ENCODE results near the gene LONRF3. TPM values are rescaled to one million over a fixed set of nuclear protein-coding genes. Genes with fewer than 3 reads are reported as not detected.
"Not testable (repeated sequence)": the region's sequence is repeated elsewhere in the genome, so short reads cannot be mapped to it uniquely, and the experiment has no call there.

Gene LONRF3
- total and polyA plus RNA-seq, 4 donors = 2.8 to 8.4 (median 4.2) TPM

- intact Hi-C loops (cut with DNase I) = not testable (repeated sequence)
Measured at GRCh38 chrX:118992441-118993121, 18.2 kb downstream of the LONRF3 start.

GRCh38 chrX:119003462-119003861 is 29.0 kb downstream of the LONRF3 start:
- no peak for ATAC-seq (ENCODE audit: low FRiP score)
- Histone ChIP-seq H3K4me3 (ENCODE audit: low read length in 2 of 2) (no peak overlapping the region), H3K27me3 (ENCODE audit: control insufficient read depth in 1 of 2, insufficient read depth in 2 of 2, low read length in 1 of 2) (no peaks in the 10 kb centered on the region), H3K9me3 (ENCODE audit: control insufficient read depth, low read length) (no peaks in the 10 kb centered on the region), H3K27ac (ENCODE audit: low read depth in 1 of 2, low read length in 2 of 2) (no peak overlapping the region), H3K4me1 (ENCODE audit: control insufficient read depth in 1 of 2, insufficient read depth in 2 of 2, low read length in 2 of 2) (no peaks in the 10 kb centered on the region), H3K36me3 (ENCODE audit: control insufficient read depth in 1 of 2, insufficient read depth in 2 of 2, low read length in 1 of 2) (no peaks in the 10 kb centered on the region)
- no peak for DNase-seq
- intact Hi-C loops (cut with DNase I) = loop anchor here in 1 of 2 donors (5.0 kb wide), 1 partner anchor 156 kb away; no protein-coding TSS in a partner anchor
- WGBS, 2 donors = 19 to 26% methylated on average over 3 of the region's 3 CpGs

More at GRCh38 chrX:118992441-118993121, 18.2 kb downstream of the LONRF3 start:
- not testable (repeated sequence) for H3K9me3 ChIP-seq (ENCODE audit: control insufficient read depth, low read length); H3K4me1 ChIP-seq (ENCODE audit: control insufficient read depth in 1 of 2, insufficient read depth in 2 of 2, low read length in 2 of 2); H3K27me3 ChIP-seq (ENCODE audit: control insufficient read depth in 1 of 2, insufficient read depth in 2 of 2, low read length in 1 of 2); H3K4me3 ChIP-seq (ENCODE audit: low read length in 2 of 2); ATAC-seq (ENCODE audit: low FRiP score); DNase-seq; H3K36me3 ChIP-seq (ENCODE audit: control insufficient read depth in 1 of 2, insufficient read depth in 2 of 2, low read length in 1 of 2); H3K27ac ChIP-seq (ENCODE audit: low read depth in 1 of 2, low read length in 2 of 2)
- 72 to 83% methylated on average over 4 of the region's 4 CpGs for WGBS, 2 donors

GRCh38 chrX:119004920-119005524 is 30.6 kb downstream of the LONRF3 start:
- Histone ChIP-seq H3K27ac (ENCODE audit: low read depth in 1 of 2, low read length in 2 of 2) (no peak overlapping the region), H3K4me1 (ENCODE audit: control insufficient read depth in 1 of 2, insufficient read depth in 2 of 2, low read length in 2 of 2) (no peaks in the 10 kb centered on the region), H3K4me3 (ENCODE audit: low read length in 2 of 2) (no peak overlapping the region), H3K27me3 (ENCODE audit: control insufficient read depth in 1 of 2, insufficient read depth in 2 of 2, low read length in 1 of 2) (no peaks in the 10 kb centered on the region), H3K36me3 (ENCODE audit: control insufficient read depth in 1 of 2, insufficient read depth in 2 of 2, low read length in 1 of 2) (peaks cover 3% of the 10 kb centered on the region in 2 donors), H3K9me3 (ENCODE audit: control insufficient read depth, low read length) (no peaks in the 10 kb centered on the region)
- 13 to 23% methylated on average over 5 of the region's 5 CpGs for WGBS, 2 donors
- ATAC-seq (ENCODE audit: low FRiP score) (peak; percentile 75), DNase-seq (peak; percentile 55 to 81)
- intact Hi-C loops (cut with DNase I) = loop anchor here (5.0 kb wide), 2 partner anchors 62 to 158 kb away; no protein-coding TSS in a partner anchor

- 87 to 97% methylated on average over 3 of the region's 3 CpGs for WGBS, 2 donors
- intact Hi-C loops (cut with DNase I) = loop anchor here (2.0 to 5.0 kb wide), 2 partner anchors 60 kb away; no protein-coding TSS in a partner anchor
- no peak for ATAC-seq (ENCODE audit: low FRiP score)
- Histone ChIP-seq H3K9me3 (ENCODE audit: control insufficient read depth, low read length) (no peaks in the 10 kb centered on the region), H3K4me1 (ENCODE audit: control insufficient read depth in 1 of 2, insufficient read depth in 2 of 2, low read length in 2 of 2) (no peaks in the 10 kb centered on the region), H3K27me3 (ENCODE audit: control insufficient read depth in 1 of 2, insufficient read depth in 2 of 2, low read length in 1 of 2) (no peaks in the 10 kb centered on the region), H3K27ac (ENCODE audit: low read depth in 1 of 2, low read length in 2 of 2) (no peak overlapping the region), H3K4me3 (ENCODE audit: low read length in 2 of 2) (no peak overlapping the region), H3K36me3 (ENCODE audit: control insufficient read depth in 1 of 2, insufficient read depth in 2 of 2, low read length in 1 of 2) (peaks cover 5 to 6% of the 10 kb centered on the region in 2 donors)
- DNase-seq = no peak
Measured at GRCh38 chrX:119007189-119007770, 32.9 kb downstream of the LONRF3 start.

- Histone ChIP-seq H3K4me1 (ENCODE audit: control insufficient read depth in 1 of 2, insufficient read depth in 2 of 2, low read length in 2 of 2) (no peaks in the 10 kb centered on the region), H3K27ac (ENCODE audit: low read depth in 1 of 2, low read length in 2 of 2) (no peak overlapping the region), H3K27me3 (ENCODE audit: control insufficient read depth in 1 of 2, insufficient read depth in 2 of 2, low read length in 1 of 2) (no peaks in the 10 kb centered on the region), H3K9me3 (ENCODE audit: control insufficient read depth, low read length) (no peaks in the 10 kb centered on the region), H3K36me3 (ENCODE audit: control insufficient read depth in 1 of 2, insufficient read depth in 2 of 2, low read length in 1 of 2) (peaks cover 5 to 6% of the 10 kb centered on the region in 2 donors), H3K4me3 (ENCODE audit: low read length in 2 of 2) (no peak overlapping the region)
- DNase-seq (no peak), ATAC-seq (ENCODE audit: low FRiP score) (no peak)
- intact Hi-C loops (cut with DNase I) = loop anchor here in 1 of 2 donors (2.0 to 5.0 kb wide), 2 partner anchors 59 to 159 kb away; no protein-coding TSS in a partner anchor
- WGBS, 2 donors = 17 to 26% methylated on average over 3 of the region's 3 CpGs
Measured at GRCh38 chrX:119008110-119008744, 33.8 kb downstream of the LONRF3 start.

- Histone ChIP-seq H3K9me3 (ENCODE audit: control insufficient read depth, low read length) (no peaks in the 10 kb centered on the region), H3K4me3 (ENCODE audit: low read length in 2 of 2) (no peak overlapping the region), H3K27ac (ENCODE audit: low read depth in 1 of 2, low read length in 2 of 2) (no peak overlapping the region), H3K36me3 (ENCODE audit: control insufficient read depth in 1 of 2, insufficient read depth in 2 of 2, low read length in 1 of 2) (peaks cover 6 to 9% of the 10 kb centered on the region in 2 donors), H3K27me3 (ENCODE audit: control insufficient read depth in 1 of 2, insufficient read depth in 2 of 2, low read length in 1 of 2) (no peaks in the 10 kb centered on the region), H3K4me1 (ENCODE audit: control insufficient read depth in 1 of 2, insufficient read depth in 2 of 2, low read length in 2 of 2) (no peaks in the 10 kb centered on the region)
- ATAC-seq (ENCODE audit: low FRiP score) (no peak), DNase-seq (no peak)
- intact Hi-C loops (cut with DNase I) = loop anchor here in 1 of 2 donors (2.0 to 5.0 kb wide), 2 partner anchors 58 to 160 kb away; no protein-coding TSS in a partner anchor
- WGBS, 2 donors = 87 to 97% methylated on average over 4 of the region's 4 CpGs
Measured at GRCh38 chrX:119009071-119009470, 34.7 kb downstream of the LONRF3 start.

- no peak overlapping the region for H3K27ac ChIP-seq (ENCODE audit: low read depth in 1 of 2, low read length in 2 of 2)
- intact Hi-C loops (cut with DNase I) = no loop called here
- no peak for DNase-seq
- no peaks in the 10 kb centered on the region for H3K9me3 ChIP-seq (ENCODE audit: control insufficient read depth, low read length)
- no peaks in the 10 kb centered on the region for H3K27me3 ChIP-seq (ENCODE audit: control insufficient read depth in 1 of 2, insufficient read depth in 2 of 2, low read length in 1 of 2)
- ATAC-seq (ENCODE audit: low FRiP score) = no peak
- no peak overlapping the region for H3K4me3 ChIP-seq (ENCODE audit: low read length in 2 of 2)
- H3K4me1 ChIP-seq (ENCODE audit: control insufficient read depth in 1 of 2, insufficient read depth in 2 of 2, low read length in 2 of 2) = no peaks in the 10 kb centered on the region
- WGBS, 2 donors = 84 to 94% methylated on average over 5 of the region's 5 CpGs
- peaks cover 6 to 9% of the 10 kb centered on the region in 2 donors for H3K36me3 ChIP-seq (ENCODE audit: control insufficient read depth in 1 of 2, insufficient read depth in 2 of 2, low read length in 1 of 2)
Measured at GRCh38 chrX:119010491-119010890, 36.1 kb downstream of the LONRF3 start.

- Histone ChIP-seq H3K27me3 (ENCODE audit: control insufficient read depth in 1 of 2, insufficient read depth in 2 of 2, low read length in 1 of 2) (no peaks in the 10 kb centered on the region), H3K36me3 (ENCODE audit: control insufficient read depth in 1 of 2, insufficient read depth in 2 of 2, low read length in 1 of 2) (peaks cover 6 to 9% of the 10 kb centered on the region in 2 donors), H3K27ac (ENCODE audit: low read depth in 1 of 2, low read length in 2 of 2) (no peak overlapping the region), H3K9me3 (ENCODE audit: control insufficient read depth, low read length) (no peaks in the 10 kb centered on the region), H3K4me1 (ENCODE audit: control insufficient read depth in 1 of 2, insufficient read depth in 2 of 2, low read length in 2 of 2) (no peaks in the 10 kb centered on the region), H3K4me3 (ENCODE audit: low read length in 2 of 2) (no peak overlapping the region)
- no peak for ATAC-seq (ENCODE audit: low FRiP score)
- intact Hi-C loops (cut with DNase I) = no loop called here
- no peak for DNase-seq
- WGBS, 2 donors = 91 to 92% methylated on average over 3 of the region's 3 CpGs
Measured at GRCh38 chrX:119013164-119013563, 38.7 kb downstream of the LONRF3 start.

Data from aorta (tissue), 5 donors.